Upper lobe of right lung (tissue), 1 donor: ENCODE data around the gene ZNF341. TPM values are rescaled to one million over a fixed set of nuclear protein-coding genes. Genes with fewer than 3 reads are reported as not detected.

ENCODE experiments used
- ATAC-seq: fragments of 200-7000 bp; cut with Tn5 transposase; one replicate; pipeline ENCODE4 v1.9.1; 2020; ENCODE audit warnings: mild to moderate bottlenecking, moderate library complexity
- DNase-seq: peaks from one replicate; pipeline ENCODE4 v3.0.0-alpha.2; 2020
- H3K27ac ChIP-seq: fragments of 200-600 bp; one replicate; pipeline ENCODE4 v1.8.0; 2022
- H3K27me3 ChIP-seq: fragments of 200-600 bp; one replicate; pipeline ENCODE4 v1.8.0; 2022; ENCODE audit warnings: mild to moderate bottlenecking
- H3K36me3 ChIP-seq: fragments of 200-600 bp; one replicate; pipeline ENCODE4 v1.8.0; 2022
- H3K4me1 ChIP-seq: fragments of 200-600 bp; one replicate; pipeline ENCODE4 v1.8.0; 2022
- H3K4me3 ChIP-seq: fragments of 200-600 bp; one replicate; pipeline ENCODE4 v1.8.0; 2022; ENCODE audit warnings: mild to moderate bottlenecking
- H3K9me3 ChIP-seq: fragments of 200-600 bp; one replicate; pipeline ENCODE4 v1.8.0; 2022
- CTCF ChIP-seq: fragments of 200-600 bp; IDR thresholded peaks from one replicate; pipeline ENCODE4 v1.8.0; 2022; ENCODE audit warnings: antibody characterized with exemption
- intact Hi-C: fragments of 100-400 bp; cut with DNase I; formaldehyde crosslinking; loops from one replicate; pipeline ENCODE4 v1.11.0; 2022
- total RNA-seq: library from RNA; stranded (reverse); fragmentation: NEBNext Ultra II Directional; extraction: Animal tissue kit (Norgen Biotek cat#: 25700); gene quantifications from one replicate; pipeline ENCODE4 v1.2.1, GENCODE V29; 2021
- donor health status: DM: no; HTN: yes; CAD: no; lungs with severe emphysema.

Gene ZNF341
- total RNA-seq, 1 donor from 2014 or later, result 4.8 TPM

GRCh38 chr20:33830371-33830770 lies 98.6 kb downstream of the ZNF341 start:
- ATAC-seq (no peak), DNase-seq (no peak)
- H3K27me3 ChIP-seq, result no peaks in the 10 kb centered on the region
- H3K4me3 ChIP-seq, result no peak overlapping the region
- H3K36me3 ChIP-seq, result peaks cover 6% of the 10 kb centered on the region
- H3K9me3 ChIP-seq, result no peaks in the 10 kb centered on the region
- TF ChIP-seq CTCF, result no peak
- H3K4me1 ChIP-seq, result peaks cover 85% of the 10 kb centered on the region
- intact Hi-C loops, result no loop called here
- H3K27ac ChIP-seq, result peak overlapping the region; percentile 51

- Histone ChIP-seq H3K9me3 (no peaks in the 10 kb centered on the region), H3K4me1 (peaks cover 84% of the 10 kb centered on the region), H3K27me3 (no peaks in the 10 kb centered on the region), H3K4me3 (no peak overlapping the region), H3K36me3 (peaks cover 6% of the 10 kb centered on the region), H3K27ac (peak overlapping the region; percentile 6)
- ATAC-seq (no peak), DNase-seq (no peak)
- TF ChIP-seq CTCF, result no peak
- intact Hi-C loops, result no loop called here
These were observed 100.5 kb downstream of the ZNF341 start for GRCh38 chr20:33832103-33832804.

- peaks cover 6% of the 10 kb centered on the region for H3K36me3 ChIP-seq
- DNase-seq, result no peak
- no peak for ATAC-seq
- no peaks in the 10 kb centered on the region for H3K9me3 ChIP-seq
- intact Hi-C loops, result no loop called here
- no peak overlapping the region for H3K27ac ChIP-seq
- H3K4me1 ChIP-seq, result peaks cover 83% of the 10 kb centered on the region
- no peak overlapping the region for H3K4me3 ChIP-seq
- TF ChIP-seq CTCF, result no peak
- H3K27me3 ChIP-seq, result no peaks in the 10 kb centered on the region
These were observed 101.5 kb downstream of the ZNF341 start for GRCh38 chr20:33833333-33833732.

GRCh38 chr20:33835615-33836172 lies 103.9 kb downstream of the ZNF341 start:
- Histone ChIP-seq H3K36me3 (peaks cover 6% of the 10 kb centered on the region), H3K4me1 (peaks cover 77% of the 10 kb centered on the region), H3K27ac (no peak overlapping the region), H3K27me3 (no peaks in the 10 kb centered on the region), H3K4me3 (no peak overlapping the region), H3K9me3 (no peaks in the 10 kb centered on the region)
- intact Hi-C loops, result no loop called here
- TF ChIP-seq CTCF, result no peak
- ATAC-seq (peak; percentile 74), DNase-seq (no peak)

GRCh38 chr20:33836277-33836676 lies 104.5 kb downstream of the ZNF341 start:
- TF ChIP-seq CTCF, result no peak
- Histone ChIP-seq H3K4me3 (no peak overlapping the region), H3K4me1 (peaks cover 77% of the 10 kb centered on the region), H3K36me3 (peaks cover 6% of the 10 kb centered on the region), H3K27me3 (no peaks in the 10 kb centered on the region), H3K27ac (no peak overlapping the region), H3K9me3 (no peaks in the 10 kb centered on the region)
- ATAC-seq (no peak), DNase-seq (no peak)
- intact Hi-C loops, result no loop called here
